Measurements from ENCODE around the gene NYNRIN.
"Not testable (repeated sequence)": the region's sequence is repeated elsewhere in the genome, so short reads cannot be mapped to it uniquely, and the experiment has no call there.

NYNRIN gene

GRCh38 chr14:24443053-24443665 lies 44.4 kb downstream of the NYNRIN start:
- FAIRE-seq: no peak
- no peak for DNase-seq (ENCODE audit: low spot score)

GRCh38 chr14:24450828-24451227 lies 52.0 kb downstream of the NYNRIN start:
- DNase-seq (ENCODE audit: low spot score); FAIRE-seq: not testable (repeated sequence)

- DNase-seq (ENCODE audit: low spot score) (no peak), FAIRE-seq (no peak)
Measured at GRCh38 chr14:24456980-24457379, 58.2 kb downstream of the NYNRIN start.

- FAIRE-seq (no peak), DNase-seq (ENCODE audit: low spot score) (no peak)
Measured at GRCh38 chr14:24458736-24459135, 59.9 kb downstream of the NYNRIN start.

- no peak for FAIRE-seq
- DNase-seq (ENCODE audit: low spot score): no peak
Measured at GRCh38 chr14:24459331-24459730, 60.5 kb downstream of the NYNRIN start.

GRCh38 chr14:24461336-24461735 lies 62.5 kb downstream of the NYNRIN start:
- FAIRE-seq (no peak), DNase-seq (ENCODE audit: low spot score) (no peak)

- DNase-seq (ENCODE audit: low spot score) (no peak), FAIRE-seq (no peak)
Measured at GRCh38 chr14:24463017-24463883, 64.4 kb downstream of the NYNRIN start.

- no peak for FAIRE-seq
- no peak for DNase-seq (ENCODE audit: low spot score)
Measured at GRCh38 chr14:24463884-24464785, 65.3 kb downstream of the NYNRIN start.

GRCh38 chr14:24465368-24465767 lies 66.6 kb downstream of the NYNRIN start:
- DNase-seq (ENCODE audit: low spot score) (no peak), FAIRE-seq (no peak)

GRCh38 chr14:24465805-24466204 lies 67.0 kb downstream of the NYNRIN start:
- no peak for DNase-seq (ENCODE audit: low spot score)
- FAIRE-seq: no peak

Measured in urothelium cell line (cell line).